Medulla oblongata (tissue), 1 donor: ENCODE data around the gene VKORC1.
A peak's percentile ranks its signal among the peaks of the same experiment; 100 is the strongest.

ENCODE experiments used
- DNase-seq: peaks from one replicate; pipeline ENCODE4 v3.0.0-alpha.2; 2015; ENCODE audit errors: extremely low spot score

Gene VKORC1

GRCh38 chr16:31082368-31083045 lies 12.1 kb downstream of the VKORC1 start:
- DNase-seq: no peak

GRCh38 chr16:31081428-31082351 lies 12.9 kb downstream of the VKORC1 start:
- DNase-seq: peak; percentile 69

- no peak for DNase-seq
Observed at GRCh38 chr16:31080756-31081419, 13.7 kb downstream of the VKORC1 start.

- DNase-seq: no peak
Observed at GRCh38 chr16:31080035-31080629, 14.5 kb downstream of the VKORC1 start.

- DNase-seq: no peak
Observed at GRCh38 chr16:31079342-31079944, 15.2 kb downstream of the VKORC1 start.

GRCh38 chr16:31078597-31079341 lies 15.8 kb downstream of the VKORC1 start:
- DNase-seq: no peak

GRCh38 chr16:31077592-31078396 lies 16.8 kb downstream of the VKORC1 start:
- DNase-seq: no peak

- DNase-seq: no peak
Observed at GRCh38 chr16:31077024-31077423, 17.6 kb downstream of the VKORC1 start.

- DNase-seq: no peak
Observed at GRCh38 chr16:31076319-31076718, 18.3 kb downstream of the VKORC1 start.

- DNase-seq: no peak
Observed at GRCh38 chr16:31074814-31075183, 19.8 kb downstream of the VKORC1 start.

GRCh38 chr16:31073970-31074813 lies 20.4 kb downstream of the VKORC1 start, which contains the start of the genes ZNF646 and ZNF668:
TSS of gene ZNF646 (plus strand) at chr16:31074422. CDS start at chr16:31076325, 1,903 bp downstream.
TSS of gene ZNF668 (minus strand) at chr16:31074240. CDS start at chr16:31064459, 9,781 bp downstream.
- peak; percentile 100 for DNase-seq

GRCh38 chr16:31073142-31073969 lies 21.2 kb downstream of the VKORC1 start:
- peak; percentile 92 for DNase-seq

- no peak for DNase-seq
Observed at GRCh38 chr16:31072540-31073141, 22.0 kb downstream of the VKORC1 start.

- DNase-seq: no peak
Observed at GRCh38 chr16:31071861-31072260, 22.7 kb downstream of the VKORC1 start.

- no peak for DNase-seq
Observed at GRCh38 chr16:31067342-31067741, 27.3 kb downstream of the VKORC1 start.

GRCh38 chr16:31064882-31065461 lies 29.6 kb downstream of the VKORC1 start:
- no peak for DNase-seq
